ENCODE measurements around the gene UXT. TPM values are rescaled to one million over a fixed set of nuclear protein-coding genes. Genes with fewer than 3 reads are reported as not detected.
"Not testable (repeated sequence)": the region's sequence is repeated elsewhere in the genome, so short reads cannot be mapped to it uniquely, and the experiment has no call there.

The UXT gene
- total RNA-seq, 2 experiments from 2014 or later, result 187 to 192 TPM

GRCh38 chrX:47690175-47690574 is 31.2 kb upstream of the UXT start:
- Mint-ChIP-seq H3K4me3 (no peak overlapping the region), H3K27me3 (peaks cover 4% of the 10 kb centered on the region), H3K9me3 (no peaks in the 10 kb centered on the region), H3K36me3 (ENCODE audit: low read depth) (no peaks in the 10 kb centered on the region), H3K27ac (no peak overlapping the region), H3K4me1 (ENCODE audit: low read depth) (no peaks in the 10 kb centered on the region)
- no peak for TF ChIP-seq CTCF (IDR thresholded peaks at IDR 0.05)
- DNase-seq (no peak), ATAC-seq (no peak)
- CTCF ChIA-PET, result no interaction called here
- intact Hi-C loops (cut with micrococcal nuclease), result no loop called here
- POLR2A ChIA-PET, result interaction anchor here (0.6 kb wide), 1 partner anchor 518 kb away, joined by 3 read pairs; no protein-coding TSS in a partner anchor

GRCh38 chrX:47687263-47687662 is 28.3 kb upstream of the UXT start:
- POLR2A ChIA-PET, result no interaction called here
- Mint-ChIP-seq H3K4me3 (no peak overlapping the region), H3K36me3 (ENCODE audit: low read depth) (no peaks in the 10 kb centered on the region), H3K27me3 (peaks cover 4% of the 10 kb centered on the region), H3K9me3 (no peaks in the 10 kb centered on the region), H3K4me1 (ENCODE audit: low read depth) (no peaks in the 10 kb centered on the region), H3K27ac (no peak overlapping the region)
- no peak for TF ChIP-seq CTCF (IDR thresholded peaks at IDR 0.05)
- ATAC-seq (no peak), DNase-seq (no peak)
- intact Hi-C loops (cut with micrococcal nuclease), result no loop called here
- CTCF ChIA-PET, result no interaction called here

GRCh38 chrX:47683829-47684205 is 24.8 kb upstream of the UXT start:
- no peak for DNase-seq
- intact Hi-C loops (cut with micrococcal nuclease), result no loop called here
- CTCF ChIA-PET, result no interaction called here
- H3K36me3 Mint-ChIP-seq (ENCODE audit: low read depth), result no peaks in the 10 kb centered on the region
- no peaks in the 10 kb centered on the region for H3K9me3 Mint-ChIP-seq
- H3K27me3 Mint-ChIP-seq, result peaks cover 2% of the 10 kb centered on the region
- no peak overlapping the region for H3K27ac Mint-ChIP-seq
- no peak overlapping the region for H3K4me3 Mint-ChIP-seq
- H3K4me1 Mint-ChIP-seq (ENCODE audit: low read depth), result no peaks in the 10 kb centered on the region
- no peak for TF ChIP-seq CTCF (IDR thresholded peaks at IDR 0.05)
- POLR2A ChIA-PET, result no interaction called here
- ATAC-seq, result no peak

GRCh38 chrX:47683184-47683828 is 24.3 kb upstream of the UXT start:
- H3K27me3 Mint-ChIP-seq, result peaks cover 2% of the 10 kb centered on the region
- CTCF ChIA-PET, result no interaction called here
- H3K36me3 Mint-ChIP-seq (ENCODE audit: low read depth), result no peaks in the 10 kb centered on the region
- DNase-seq, result no peak
- H3K4me3 Mint-ChIP-seq, result no peak overlapping the region
- POLR2A ChIA-PET, result no interaction called here
- no peak overlapping the region for H3K27ac Mint-ChIP-seq
- intact Hi-C loops (cut with micrococcal nuclease), result no loop called here
- no peak for ATAC-seq
- TF ChIP-seq CTCF (IDR thresholded peaks at IDR 0.05), result no peak
- H3K9me3 Mint-ChIP-seq, result no peaks in the 10 kb centered on the region
- no peaks in the 10 kb centered on the region for H3K4me1 Mint-ChIP-seq (ENCODE audit: low read depth)

GRCh38 chrX:47675959-47676859 is 17.2 kb upstream of the UXT start:
- H3K4me1 Mint-ChIP-seq (ENCODE audit: low read depth); H3K27me3 Mint-ChIP-seq; H3K27ac Mint-ChIP-seq; H3K9me3 Mint-ChIP-seq; H3K4me3 Mint-ChIP-seq; DNase-seq; intact Hi-C loops (cut with micrococcal nuclease); H3K36me3 Mint-ChIP-seq (ENCODE audit: low read depth); CTCF ChIA-PET; POLR2A ChIA-PET; ATAC-seq: not testable (repeated sequence)
